ENCODE measurements around the gene LCK. TPM values are rescaled to one million over a fixed set of nuclear protein-coding genes. Genes with fewer than 3 reads are reported as not detected.

Gene LCK
- total and polyA plus RNA-seq, 9 of the 15 experiments (the other 6 are each of a cell fraction or from before 2014, with no cell fraction given): 0.04 to 0.47 (median 0.13) TPM; not detected in 6

DNA sequence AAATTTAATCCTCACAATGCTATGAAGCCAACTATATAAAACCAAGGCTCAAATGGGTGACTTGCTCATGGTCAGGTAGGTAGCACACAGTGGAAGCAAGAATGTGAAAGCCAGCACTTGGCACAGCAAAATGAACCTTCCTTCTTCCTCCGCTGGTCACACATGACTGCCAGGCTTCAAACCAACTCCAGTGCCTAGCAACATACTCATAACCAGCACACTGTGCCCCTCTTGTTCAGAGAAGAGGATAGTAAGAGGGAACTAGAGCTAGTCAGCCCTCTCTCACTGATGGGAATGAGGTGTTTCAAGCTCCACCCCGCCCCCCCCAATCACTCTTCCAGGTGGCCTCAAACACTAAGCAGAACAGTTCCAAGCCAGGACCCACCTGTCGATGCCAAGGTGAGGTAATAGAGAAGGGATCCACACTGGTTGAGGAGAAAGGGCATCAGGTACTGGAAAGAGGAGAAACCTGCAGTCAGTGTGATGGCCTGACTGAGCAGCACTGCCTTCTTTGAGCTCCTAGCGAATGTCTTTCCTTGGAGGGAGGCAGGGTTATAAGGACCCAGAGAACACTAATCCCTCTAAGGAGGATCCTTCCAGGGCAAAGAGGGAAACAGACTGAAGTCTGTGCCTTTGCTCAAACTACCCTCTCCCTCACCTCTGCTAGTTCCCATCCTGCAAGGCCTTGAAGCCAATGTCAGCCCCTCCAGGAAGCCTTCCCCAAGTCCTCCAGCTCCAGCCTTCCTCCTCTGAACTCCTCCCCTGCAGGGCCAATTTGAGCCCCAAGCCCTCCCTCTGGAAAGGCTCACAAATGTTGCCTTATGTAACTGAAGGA is 30.1 kb upstream of the LCK start:
- ChIA-PET POLR2A (interaction anchor here (0.6 to 1.9 kb wide), 9 partner anchors 9 to 151 kb away, joined by 3 to 14 read pairs (median 3); partner anchors contain the start of genes CCDC28B, DCDC2B and MARCKSL1), CTCF (ENCODE audit: low intra/inter-chr PET ratio) (interaction anchor here (0.7 kb wide), 1 partner anchor 89 kb away, joined by 3 read pairs; no protein-coding TSS in a partner anchor)
- peak overlapping the region; percentile 94 to 96 for H3K9ac ChIP-seq (ENCODE audit: insufficient read depth in 1 of 2, low read depth in 2 of 2, low read length in 2 of 2)
- no TSS peak for BruUV-seq (replicated peaks)
- ATAC-seq (peak; percentile 29), DNase-seq (ENCODE audit: extremely low read depth in 1 of 4, low spot score in 3 of 4) (no peak), FAIRE-seq (no peak)
- peak overlapping the region; percentile 90 for H3K27ac ChIP-seq (ENCODE audit: extremely low read depth, low read depth, low read length)
- H3K27me3 ChIP-seq (ENCODE audit: control insufficient read depth in 2 of 2, insufficient read depth in 2 of 2, low read length in 2 of 2): no peaks in the 10 kb centered on the region
- intact Hi-C loops (cut with micrococcal nuclease): no loop called here
- H3K4me1 ChIP-seq (replicated peaks in 1 of 2; ENCODE audit: control insufficient read depth in 2 of 2, insufficient read depth in 2 of 2, low read length in 2 of 2): peaks cover 22% of the 10 kb centered on the region in 2 experiments; a peak in 4 of 5 replicates
- in situ Hi-C loops (cut with MboI): no loop called here
- H3K9me1 ChIP-seq (ENCODE audit: control insufficient read depth, insufficient read depth, low read length): no peaks in the 10 kb centered on the region
- no peaks in the 10 kb centered on the region for H4K20me1 ChIP-seq (replicated peaks; ENCODE audit: control insufficient read depth, insufficient read depth, low read length)
- peak overlapping the region; percentile 80 for H3K4me3 ChIP-seq
- peaks cover 47% of the 10 kb centered on the region for H3K79me2 ChIP-seq (ENCODE audit: control insufficient read depth, insufficient read depth, low read length)
- WGBS (ENCODE audit: insufficient coverage, low coverage, missing lambda C conversion rate): 61% methylated on average over 4 of the region's 4 CpGs
- no peaks in the 10 kb centered on the region for H3K9me3 ChIP-seq (replicated peaks; ENCODE audit: control insufficient read depth, insufficient read depth, low read depth, low read length)
- peak overlapping the region; percentile 98 for H3K4me2 ChIP-seq (ENCODE audit: insufficient read depth, low read length)
- H3K36me3 ChIP-seq (ENCODE audit: control insufficient read depth, insufficient read depth, low read length): peaks cover 52% of the 10 kb centered on the region
- peak overlapping the region; percentile 90 for H2AFZ ChIP-seq (ENCODE audit: low read depth, low read length)
- TF ChIP-seq NFRKB (IDR thresholded peaks at IDR 0.05; ENCODE audit: low read depth): 0 out of 2 replicates have a peak, but pooled peaks have one; percentile 28
- no peak for TF ChIP-seq TAF7 (tag; IDR thresholded peaks at IDR 0.05)
- TF ChIP-seq ETS2 (tag; IDR thresholded peaks at IDR 0.05; ENCODE audit: borderline replicate concordance, poor library complexity, severe bottlenecking): no peak
- 0 out of 2 replicates have a peak, but pooled peaks have one; percentile 8 for TF ChIP-seq NR2C2 (CRISPR knock-in tag; IDR thresholded peaks at IDR 0.05)
- no peak for TF ChIP-seq NR2C2 (tag; IDR thresholded peaks at IDR 0.05)
- TF ChIP-seq ZNF511 (CRISPR knock-in tag; IDR thresholded peaks at IDR 0.05): no peak
- TF ChIP-seq ZNF263 (CRISPR knock-in tag; IDR thresholded peaks at IDR 0.05; ENCODE audit: borderline replicate concordance): peak; percentile 91
- TF ChIP-seq MED1 (CRISPR knock-in tag; IDR thresholded peaks at IDR 0.05; ENCODE audit: borderline replicate concordance): no peak
- no peak for TF ChIP-seq MCM3 (IDR thresholded peaks at IDR 0.05)
- TF ChIP-seq SIX5 (IDR thresholded peaks at IDR 0.05; ENCODE audit: borderline replicate concordance in 1 of 2, insufficient read depth in 1 of 2, low read depth in 1 of 2, low read length in 2 of 2): no peak
- TF ChIP-seq SMAD4 (CRISPR knock-in tag; conservative IDR thresholded peaks at IDR 0.05): peak; percentile 50; the same call in 1 of the 2 replicates
- TF ChIP-seq MAFG (tag; conservative IDR thresholded peaks at IDR 0.05): no peak
- no peak for TF ChIP-seq FOXP4 (CRISPR knock-in tag; IDR thresholded peaks at IDR 0.05; ENCODE audit: borderline replicate concordance)
- TF ChIP-seq PRDM10 (IDR thresholded peaks at IDR 0.05; ENCODE audit: partially characterized antibody): no peak
- TF ChIP-seq ZFX (CRISPR knock-in tag; IDR thresholded peaks at IDR 0.05): no peak

Data from K562 (cell line).